NCI-H1417 treated with DMSO at 0.1 percent for 48 hours (cell line): ENCODE results near the gene ANKRD6.

Experiments
- DNase-seq: peaks from one replicate; lab custom pipeline; 2025; lab: John Stamatoyannopoulos, UW

The ANKRD6 gene

GRCh38 chr6:89564752-89565427, 131.9 kb downstream of the ANKRD6 start:
- no peak for DNase-seq

GRCh38 chr6:89566008-89566800, 133.3 kb downstream of the ANKRD6 start:
- no peak for DNase-seq

GRCh38 chr6:89566930-89567629, 134.1 kb downstream of the ANKRD6 start:
- no peak for DNase-seq

- DNase-seq = no peak
Measured at GRCh38 chr6:89567630-89568390, 134.9 kb downstream of the ANKRD6 start.

GRCh38 chr6:89574910-89575561, 142.1 kb downstream of the ANKRD6 start:
- DNase-seq = no peak

- DNase-seq = no peak
Measured at GRCh38 chr6:89575562-89575960, 142.6 kb downstream of the ANKRD6 start.

GRCh38 chr6:89580997-89581666, 148.2 kb downstream of the ANKRD6 start:
- DNase-seq = no peak

- no peak for DNase-seq
Measured at GRCh38 chr6:89581689-89582088, 148.7 kb downstream of the ANKRD6 start.

GRCh38 chr6:89582669-89583325, 149.8 kb downstream of the ANKRD6 start:
- DNase-seq = no peak

- DNase-seq = no peak
Measured at GRCh38 chr6:89583559-89583958, 150.6 kb downstream of the ANKRD6 start.

GRCh38 chr6:89584539-89584938, 151.6 kb downstream of the ANKRD6 start:
- DNase-seq = no peak

GRCh38 chr6:89585154-89585553, 152.2 kb downstream of the ANKRD6 start:
- DNase-seq = no peak

- no peak for DNase-seq
Measured at GRCh38 chr6:89589297-89590025, 156.5 kb downstream of the ANKRD6 start.

- DNase-seq = no peak
Measured at GRCh38 chr6:89590133-89590532, 157.2 kb downstream of the ANKRD6 start.

GRCh38 chr6:89591745-89592144, 158.8 kb downstream of the ANKRD6 start:
- DNase-seq = no peak

- DNase-seq = no peak
Measured at GRCh38 chr6:89596056-89596455, 163.1 kb downstream of the ANKRD6 start.

GRCh38 chr6:89596484-89596883, 163.5 kb downstream of the ANKRD6 start:
- DNase-seq = no peak

GRCh38 chr6:89597372-89597771, 164.4 kb downstream of the ANKRD6 start:
- DNase-seq = no peak

- no peak for DNase-seq
Measured at GRCh38 chr6:89597988-89598387, 165.0 kb downstream of the ANKRD6 start.

GRCh38 chr6:89599727-89600126, 166.8 kb downstream of the ANKRD6 start:
- no peak for DNase-seq
